ENCODE measurements around the gene OXGR1.
A peak's percentile ranks its signal among the peaks of the same experiment; 100 is the strongest.
"Not testable (repeated sequence)": the region's sequence is repeated elsewhere in the genome, so short reads cannot be mapped to it uniquely, and the experiment has no call there.

OXGR1 gene

GRCh38 chr13:97004886-97005285 is 10.6 kb upstream of the OXGR1 start:
- no peak for DNase-seq

GRCh38 chr13:97004096-97004876 is 10.0 kb upstream of the OXGR1 start:
- DNase-seq, result no peak

GRCh38 chr13:97003071-97003470 is 8.8 kb upstream of the OXGR1 start:
- DNase-seq, result no peak

GRCh38 chr13:97002581-97002980 is 8.3 kb upstream of the OXGR1 start:
- DNase-seq, result no peak

GRCh38 chr13:97001636-97002035 is 7.4 kb upstream of the OXGR1 start:
- no peak for DNase-seq

GRCh38 chr13:97000295-97000925 is 6.1 kb upstream of the OXGR1 start:
- no peak for DNase-seq

GRCh38 chr13:96999091-96999490 is 4.8 kb upstream of the OXGR1 start:
- DNase-seq, result no peak

- DNase-seq, result no peak
Observed at GRCh38 chr13:96998051-96998450, 3.8 kb upstream of the OXGR1 start.

GRCh38 chr13:96996886-96997285 is 2.6 kb upstream of the OXGR1 start:
- DNase-seq, result no peak

- DNase-seq, result no peak
Observed at GRCh38 chr13:96996107-96996506, 1.8 kb upstream of the OXGR1 start.

- DNase-seq, result no peak
Observed at GRCh38 chr13:96994858-96995243, 575 bp upstream of the OXGR1 start.

GRCh38 chr13:96993634-96994016 is 651 bp downstream of the OXGR1 start:
- DNase-seq, result no peak

GRCh38 chr13:96992633-96993032 is 1.6 kb downstream of the OXGR1 start:
- DNase-seq, result no peak

- no peak for DNase-seq
Observed at GRCh38 chr13:96991072-96991471, 3.2 kb downstream of the OXGR1 start.

GRCh38 chr13:96988441-96988840 is 5.8 kb downstream of the OXGR1 start:
- no peak for DNase-seq

- DNase-seq, result peak; percentile 21
Observed at GRCh38 chr13:96984051-96984508, 10.2 kb downstream of the OXGR1 start.

GRCh38 chr13:96982672-96983071 is 11.6 kb downstream of the OXGR1 start:
- DNase-seq, result no peak

GRCh38 chr13:96979861-96980260 is 14.4 kb downstream of the OXGR1 start:
- not testable (repeated sequence) for DNase-seq

- no peak for DNase-seq
Observed at GRCh38 chr13:96968027-96968426, 26.2 kb downstream of the OXGR1 start.

- no peak for DNase-seq
Observed at GRCh38 chr13:96967248-96967745, 27.0 kb downstream of the OXGR1 start.

- no peak for DNase-seq
Observed at GRCh38 chr13:96966415-96967102, 27.7 kb downstream of the OXGR1 start.

- DNase-seq, result no peak
Observed at GRCh38 chr13:96963786-96964475, 30.3 kb downstream of the OXGR1 start.

GRCh38 chr13:96960379-96960778 is 33.9 kb downstream of the OXGR1 start:
- no peak for DNase-seq
